IPS-18a (cell line): ENCODE results near the gene CHMP3.

Source experiments
- H3K27ac ChIP-seq: one replicate; pipeline ENCODE4 v1.5.1; 2013; ENCODE audit warnings: low read length
- H3K27me3 ChIP-seq: one replicate; pipeline ENCODE4 v1.6.1; 2013; ENCODE audit warnings: mild to moderate bottlenecking, low read length; ENCODE audit not compliant: control insufficient read depth, insufficient read depth
- H3K36me3 ChIP-seq: one replicate; pipeline ENCODE4 v1.6.1; 2013; ENCODE audit warnings: low read depth, low read length; ENCODE audit not compliant: control insufficient read depth
- H3K4me1 ChIP-seq: one replicate; pipeline ENCODE4 v1.6.1; 2013; ENCODE audit warnings: low read depth, low read length; ENCODE audit not compliant: control insufficient read depth
- H3K4me3 ChIP-seq: one replicate; pipeline ENCODE4 v1.5.1; 2013; ENCODE audit warnings: low read length
- H3K9ac ChIP-seq: one replicate; pipeline ENCODE4 v1.6.1; 2013; ENCODE audit warnings: mild to moderate bottlenecking, low read length, moderate library complexity
- H3K9me3 ChIP-seq: one replicate; pipeline ENCODE4 v1.6.1; 2013; ENCODE audit warnings: low read depth, low read length; ENCODE audit not compliant: control insufficient read depth

Gene CHMP3

GRCh38 chr2:86522711-86523110 lies 40.5 kb downstream of the CHMP3 start:
- no peaks in the 10 kb centered on the region for H3K36me3 ChIP-seq
- no peaks in the 10 kb centered on the region for H3K27me3 ChIP-seq

GRCh38 chr2:86521922-86522321 lies 41.3 kb downstream of the CHMP3 start:
- Histone ChIP-seq H3K27ac (no peak overlapping the region), H3K4me3 (no peak overlapping the region), H3K27me3 (no peaks in the 10 kb centered on the region), H3K36me3 (no peaks in the 10 kb centered on the region), H3K4me1 (no peaks in the 10 kb centered on the region), H3K9me3 (no peaks in the 10 kb centered on the region), H3K9ac (no peak overlapping the region)

More at GRCh38 chr2:86522711-86523110, 40.5 kb downstream of the CHMP3 start:
- H3K9ac ChIP-seq: no peak overlapping the region
- no peaks in the 10 kb centered on the region for H3K9me3 ChIP-seq
- H3K27ac ChIP-seq: no peak overlapping the region
- H3K4me3 ChIP-seq: no peak overlapping the region
- H3K4me1 ChIP-seq: no peaks in the 10 kb centered on the region

- Histone ChIP-seq H3K9me3 (no peaks in the 10 kb centered on the region), H3K9ac (no peak overlapping the region), H3K4me1 (no peaks in the 10 kb centered on the region), H3K36me3 (no peaks in the 10 kb centered on the region), H3K27ac (no peak overlapping the region), H3K4me3 (no peak overlapping the region), H3K27me3 (no peaks in the 10 kb centered on the region)
These were observed 43.1 kb downstream of the CHMP3 start for GRCh38 chr2:86520153-86520552.

- Histone ChIP-seq H3K36me3 (no peaks in the 10 kb centered on the region), H3K9me3 (no peaks in the 10 kb centered on the region), H3K4me1 (no peaks in the 10 kb centered on the region), H3K27ac (no peak overlapping the region), H3K4me3 (no peak overlapping the region), H3K9ac (no peak overlapping the region), H3K27me3 (no peaks in the 10 kb centered on the region)
These were observed 43.9 kb downstream of the CHMP3 start for GRCh38 chr2:86519349-86519748.

- H3K4me1 ChIP-seq: no peaks in the 10 kb centered on the region
- H3K27ac ChIP-seq: no peak overlapping the region
- H3K4me3 ChIP-seq: no peak overlapping the region
- no peaks in the 10 kb centered on the region for H3K9me3 ChIP-seq
- no peak overlapping the region for H3K9ac ChIP-seq
- H3K27me3 ChIP-seq: no peaks in the 10 kb centered on the region
- H3K36me3 ChIP-seq: no peaks in the 10 kb centered on the region
These were observed 44.8 kb downstream of the CHMP3 start for GRCh38 chr2:86518481-86518880.

GRCh38 chr2:86513948-86514660 lies 49.1 kb downstream of the CHMP3 start:
- H3K9me3 ChIP-seq: no peaks in the 10 kb centered on the region
- no peak overlapping the region for H3K27ac ChIP-seq
- no peaks in the 10 kb centered on the region for H3K4me1 ChIP-seq
- H3K4me3 ChIP-seq: no peak overlapping the region
- no peak overlapping the region for H3K9ac ChIP-seq
- H3K27me3 ChIP-seq: no peaks in the 10 kb centered on the region
- H3K36me3 ChIP-seq: peaks cover 3% of the 10 kb centered on the region

GRCh38 chr2:86512892-86513291 lies 50.4 kb downstream of the CHMP3 start:
- Histone ChIP-seq H3K9me3 (no peaks in the 10 kb centered on the region), H3K27ac (no peak overlapping the region), H3K36me3 (peaks cover 3% of the 10 kb centered on the region), H3K9ac (no peak overlapping the region), H3K4me1 (no peaks in the 10 kb centered on the region), H3K4me3 (no peak overlapping the region), H3K27me3 (no peaks in the 10 kb centered on the region)

- H3K9ac ChIP-seq: no peak overlapping the region
- no peak overlapping the region for H3K4me3 ChIP-seq
- no peaks in the 10 kb centered on the region for H3K4me1 ChIP-seq
- H3K27me3 ChIP-seq: no peaks in the 10 kb centered on the region
- H3K36me3 ChIP-seq: peaks cover 3% of the 10 kb centered on the region
- H3K27ac ChIP-seq: no peak overlapping the region
- H3K9me3 ChIP-seq: no peaks in the 10 kb centered on the region
These were observed 51.2 kb downstream of the CHMP3 start for GRCh38 chr2:86512034-86512433.

- H3K36me3 ChIP-seq: peaks cover 3% of the 10 kb centered on the region
- no peak overlapping the region for H3K9ac ChIP-seq
- H3K27ac ChIP-seq: no peak overlapping the region
- no peaks in the 10 kb centered on the region for H3K27me3 ChIP-seq
- no peaks in the 10 kb centered on the region for H3K4me1 ChIP-seq
- H3K4me3 ChIP-seq: no peak overlapping the region
- H3K9me3 ChIP-seq: no peaks in the 10 kb centered on the region
These were observed 52.8 kb downstream of the CHMP3 start for GRCh38 chr2:86510436-86510933.

GRCh38 chr2:86507600-86507999 lies 55.6 kb downstream of the CHMP3 start:
- no peak overlapping the region for H3K9ac ChIP-seq
- H3K27ac ChIP-seq: no peak overlapping the region
- H3K9me3 ChIP-seq: no peaks in the 10 kb centered on the region

GRCh38 chr2:86500325-86501083 lies 62.7 kb downstream of the CHMP3 start:
- H3K9ac ChIP-seq: no peak overlapping the region
- H3K27ac ChIP-seq: no peak overlapping the region
- H3K27me3 ChIP-seq: no peaks in the 10 kb centered on the region
- H3K9me3 ChIP-seq: peaks cover 21% of the 10 kb centered on the region
- H3K4me1 ChIP-seq: no peaks in the 10 kb centered on the region
- H3K4me3 ChIP-seq: no peak overlapping the region
- peaks cover 3% of the 10 kb centered on the region for H3K36me3 ChIP-seq

More at GRCh38 chr2:86507600-86507999, 55.6 kb downstream of the CHMP3 start:
- Histone ChIP-seq H3K4me3 (no peak overlapping the region), H3K4me1 (no peaks in the 10 kb centered on the region), H3K36me3 (peaks cover 3% of the 10 kb centered on the region), H3K27me3 (no peaks in the 10 kb centered on the region)
